GM19043 (cell line): ENCODE measurements around the gene TIMP2.
"Not testable (repeated sequence)": the region's sequence is repeated elsewhere in the genome, so short reads cannot be mapped to it uniquely, and the experiment has no call there.

Experiments used
- ATAC-seq: cut with Tn5 transposase; IDR thresholded peaks from one replicate; pipeline ENCODE4 v1.9.1; 2021; ENCODE audit warnings: low read depth; ENCODE audit not compliant: unreplicated experiment

The TIMP2 gene

DNA sequence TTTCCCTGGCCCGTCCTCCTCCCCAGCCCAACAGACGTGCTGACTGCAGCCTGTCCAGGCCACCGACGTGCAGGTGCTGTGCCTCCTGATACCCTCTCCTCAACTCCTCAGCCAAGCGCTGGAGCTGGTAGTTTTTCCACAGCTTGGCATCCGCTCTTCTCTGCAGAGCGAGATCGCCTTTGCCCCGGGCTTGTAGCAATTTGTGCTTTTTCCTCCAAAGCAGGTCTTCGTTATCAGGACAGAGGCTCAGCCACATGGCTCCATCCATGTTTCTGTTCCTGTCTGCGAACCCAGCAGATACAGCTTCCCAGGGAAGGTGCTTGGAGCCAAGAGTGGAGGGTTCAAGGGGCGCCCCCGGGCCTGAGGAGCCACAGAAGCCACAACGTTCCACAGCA, 33.1 kb downstream of the TIMP2 start:
- ATAC-seq, result no peak

DNA sequence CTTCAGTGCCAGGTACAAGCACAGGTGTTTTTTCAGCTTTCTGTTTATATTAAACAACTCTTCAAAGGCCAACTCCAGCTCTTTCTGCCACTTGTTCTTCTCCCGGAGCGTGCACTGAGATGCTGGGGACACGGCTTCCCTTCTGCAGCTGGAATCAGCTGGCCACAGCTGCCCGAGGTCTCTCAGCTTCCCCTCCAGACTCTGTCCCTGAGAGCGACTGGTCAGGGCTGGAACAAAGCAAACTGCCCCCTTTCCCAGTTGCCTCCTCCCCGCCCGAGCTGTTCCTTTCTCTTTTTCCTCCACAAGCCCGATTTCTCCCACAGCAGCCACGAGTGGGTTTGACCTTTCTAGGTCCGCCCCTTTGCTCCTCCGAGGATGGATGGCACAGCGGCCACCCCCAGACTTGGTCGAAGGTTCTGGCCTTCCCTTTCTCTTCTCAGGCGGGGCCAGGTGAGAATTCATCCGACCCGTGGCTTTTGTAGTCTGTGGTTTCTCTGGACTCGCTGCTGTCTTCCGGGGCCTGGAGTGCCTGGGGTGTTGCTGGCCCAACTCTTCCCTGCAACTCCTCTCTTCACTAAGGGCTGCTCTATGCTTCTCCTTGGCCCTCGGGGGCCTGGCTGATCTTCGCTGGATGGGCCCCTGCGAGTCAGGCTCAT, 33.7 kb downstream of the TIMP2 start:
- no peak for ATAC-seq

- no peak for ATAC-seq
These were observed 34.7 kb downstream of the TIMP2 start for GRCh38 chr17:78890498-78890897.

- not testable (repeated sequence) for ATAC-seq
These were observed 35.1 kb downstream of the TIMP2 start for GRCh38 chr17:78890096-78890495.

DNA sequence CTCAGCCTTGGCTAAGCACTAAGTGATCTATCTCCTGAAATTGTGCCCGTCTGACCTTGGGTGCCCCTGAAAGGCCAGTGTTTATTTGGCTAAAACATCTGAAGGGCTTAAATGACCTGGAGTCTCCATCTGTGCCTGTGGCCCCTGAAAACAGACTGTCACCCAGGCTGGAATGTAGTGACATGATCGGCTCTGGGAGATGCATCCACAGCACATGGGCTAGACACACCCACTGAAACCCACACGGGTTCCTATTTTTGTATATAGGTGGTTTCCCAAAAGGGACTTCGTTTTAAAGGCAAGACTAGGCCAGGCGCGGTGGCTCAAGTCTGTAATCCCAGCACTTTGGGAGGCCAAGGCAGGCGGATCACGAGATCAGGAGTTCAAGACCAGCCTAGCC, 35.7 kb downstream of the TIMP2 start:
- ATAC-seq, result no peak

DNA sequence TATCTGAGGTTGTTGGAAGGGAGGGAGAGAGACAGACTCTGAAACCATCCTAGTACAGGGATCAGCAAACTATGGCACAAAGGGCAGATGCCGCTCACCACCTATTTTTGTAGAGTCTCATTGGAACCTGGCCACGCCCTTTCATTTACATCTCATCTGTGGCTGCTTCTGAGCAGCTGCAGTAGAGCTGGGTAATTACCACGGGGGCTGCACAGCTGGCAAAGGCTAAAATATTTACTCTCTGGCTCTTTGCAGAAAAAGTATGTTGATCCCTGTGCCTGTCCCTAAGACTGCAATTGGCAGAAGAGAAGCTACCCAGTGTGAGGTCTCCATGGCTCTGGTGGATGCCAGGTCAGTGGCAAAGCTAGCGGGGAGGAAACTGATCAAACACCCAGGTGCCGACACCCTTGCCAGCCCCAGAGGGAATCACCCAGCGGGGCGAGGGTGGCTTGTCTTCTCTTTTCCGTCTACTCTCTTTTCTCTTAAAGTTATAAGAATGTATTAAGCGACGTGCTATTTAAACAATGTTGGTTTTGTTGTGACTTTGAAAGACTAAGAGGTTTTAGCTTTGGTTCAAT, 36.2 kb downstream of the TIMP2 start:
- ATAC-seq, result no peak

DNA sequence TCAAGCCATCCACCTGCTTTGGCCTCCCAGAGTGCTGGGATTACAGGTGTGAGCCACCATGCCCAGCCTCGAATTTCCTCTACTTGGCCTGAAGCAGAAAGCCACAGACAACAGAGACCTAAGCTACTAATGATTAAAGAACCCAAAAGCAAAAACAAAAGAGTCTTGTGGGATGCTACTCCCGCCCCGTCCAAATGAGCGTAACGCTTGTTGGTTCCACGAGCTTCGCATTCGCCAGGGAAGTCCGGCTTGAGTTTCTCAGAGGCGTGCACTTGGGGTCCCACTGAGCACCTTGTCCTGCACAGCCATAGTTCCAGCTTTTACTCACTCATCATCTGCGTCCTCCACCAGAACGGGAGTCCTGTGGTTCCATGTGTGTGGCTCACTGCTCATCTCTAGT, 38.2 kb downstream of the TIMP2 start:
- ATAC-seq, result no peak

GRCh38 chr17:78885956-78886355, 39.2 kb downstream of the TIMP2 start:
- ATAC-seq, result no peak

- ATAC-seq, result no peak
These were observed 40.1 kb downstream of the TIMP2 start for GRCh38 chr17:78884876-78885667.

GRCh38 chr17:78884148-78884825, 40.9 kb downstream of the TIMP2 start:
- ATAC-seq, result no peak

DNA sequence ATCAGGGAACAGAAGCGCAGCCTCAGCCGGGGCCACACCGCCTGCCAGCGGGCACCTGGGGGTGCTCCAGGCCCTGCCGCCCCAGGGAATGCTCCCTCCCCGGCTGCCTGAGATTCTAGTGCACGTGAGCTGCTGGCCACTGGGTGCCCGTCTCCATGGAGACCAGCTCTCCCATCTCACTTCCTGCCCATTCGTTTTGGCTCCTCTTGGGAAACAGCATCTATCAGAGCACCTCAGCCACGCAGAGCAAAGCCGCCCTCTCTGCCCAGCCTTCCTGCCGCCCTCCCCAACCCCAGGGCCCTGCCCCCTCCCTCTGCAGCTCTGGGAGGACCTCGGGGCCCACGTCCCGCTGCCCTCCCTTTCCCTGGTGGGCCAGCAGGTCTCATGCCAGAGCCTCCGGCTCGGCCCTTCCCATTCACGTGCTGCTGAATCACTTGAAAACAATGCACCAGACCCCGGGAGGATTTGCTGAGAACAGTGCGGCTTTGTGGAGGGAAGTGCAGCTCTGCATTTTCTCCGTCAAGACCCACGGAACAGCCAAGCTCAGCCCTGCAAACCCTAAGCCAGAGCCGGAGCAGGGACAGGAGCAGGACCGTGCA, 41.6 kb downstream of the TIMP2 start:
- ATAC-seq, result no peak

GRCh38 chr17:78883089-78883532, 42.1 kb downstream of the TIMP2 start:
- ATAC-seq, result no peak

- no peak for ATAC-seq
These were observed 42.6 kb downstream of the TIMP2 start for GRCh38 chr17:78882540-78883088.

DNA sequence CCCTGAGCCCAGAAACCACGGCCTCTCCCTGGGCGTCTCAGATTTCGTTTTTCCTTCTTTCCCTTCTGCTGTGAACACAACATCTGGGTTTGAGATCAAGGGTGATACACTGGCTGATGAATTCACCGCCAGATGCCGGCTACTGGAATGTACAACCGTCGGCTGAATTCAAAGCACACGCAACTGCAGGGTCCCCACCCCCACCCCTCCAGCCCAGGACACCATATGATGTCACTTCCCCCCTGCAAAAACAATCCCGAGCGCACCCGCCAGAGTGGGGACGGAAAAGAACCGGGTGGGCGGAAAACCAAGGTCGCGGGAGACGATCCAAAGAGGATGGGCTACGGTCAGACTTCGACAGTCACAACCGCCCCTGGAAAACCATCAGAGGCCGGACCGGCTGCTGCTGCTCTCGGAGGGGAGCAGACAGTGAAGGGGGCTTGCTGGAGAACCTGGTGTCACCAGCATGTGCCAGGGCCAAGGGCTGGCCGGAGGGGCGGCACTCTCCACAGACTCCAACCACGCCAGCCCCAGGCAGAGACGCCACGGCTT, 45.5 kb downstream of the TIMP2 start:
- no peak for ATAC-seq

GRCh38 chr17:78878871-78879527, 46.2 kb downstream of the TIMP2 start:
- no peak for ATAC-seq

- ATAC-seq, result no peak
These were observed 46.9 kb downstream of the TIMP2 start for GRCh38 chr17:78878261-78878660.

- not testable (repeated sequence) for ATAC-seq
These were observed 48.2 kb downstream of the TIMP2 start for GRCh38 chr17:78876954-78877517.

GRCh38 chr17:78876094-78876597, 49.0 kb downstream of the TIMP2 start:
- no peak for ATAC-seq
